H1 (cell line): ENCODE data around the gene GUF1. TPM values are rescaled to one million over a fixed set of nuclear protein-coding genes. Genes with fewer than 3 reads are reported as not detected.
"Not testable (repeated sequence)": the region's sequence is repeated elsewhere in the genome, so short reads cannot be mapped to it uniquely, and the experiment has no call there.

Experiments
- CTCF ChIA-PET: fragments of 300-600 bp; sonication (Branson Sonifier 250); formaldehyde crosslinking; loops from one replicate; lab custom pipeline; 2021; ENCODE audit not compliant: partially characterized antibody; lab: Charles Lee
- POLR2A ChIA-PET: fragments of 300-600 bp; sonication (Branson Sonifier 250); formaldehyde crosslinking; loops from one replicate; lab custom pipeline; 2021; ENCODE audit warnings: inconsistent platforms; ENCODE audit not compliant: partially characterized antibody; lab: Charles Lee
- DNase-seq, 2 experiments: peaks; one replicate each; pipeline versions ENCODE4 v3.0.0 to v3.0.0-alpha.2; 2010 to 2022; ENCODE audit warnings: low spot score in 2 of 2, low read depth in 1 of 2, mixed read lengths in 1 of 2
- FAIRE-seq: peaks from 2 replicates; lab custom pipeline; 2011; peaks lifted over from hg19 to GRCh38; lab: Jason Lieb, UNC
- H2AFZ ChIP-seq: 2 replicates; pipeline ENCODE4 v1.8.1; 2012; ENCODE audit warnings: low read length, inconsistent platforms
- H2AK5ac ChIP-seq: 2 replicates; pipeline ENCODE4 v1.6.1; 2013; ENCODE audit warnings: low read depth, low read length
- H2BK120ac ChIP-seq: replicated peaks from 2 replicates; pipeline ENCODE3; 2013; ENCODE audit warnings: low read depth, low read length, inconsistent platforms
- H2BK12ac ChIP-seq: 2 replicates; pipeline ENCODE4 v1.6.1; 2013; ENCODE audit warnings: low read depth, low read length
- H2BK15ac ChIP-seq: 2 replicates; pipeline ENCODE4 v1.6.1; 2013; ENCODE audit warnings: low read length
- H2BK20ac ChIP-seq: 2 replicates; pipeline ENCODE4 v1.6.1; 2013; ENCODE audit warnings: low read length
- H2BK5ac ChIP-seq: 2 replicates; pipeline ENCODE4 v1.6.1; 2013; ENCODE audit warnings: low read depth, low read length
- H3K14ac ChIP-seq: 2 replicates; pipeline ENCODE4 v1.6.1; 2013; ENCODE audit warnings: inconsistent platforms; ENCODE audit not compliant: insufficient read length
- H3K18ac ChIP-seq: 2 replicates; pipeline ENCODE4 v1.6.1; 2013; ENCODE audit warnings: low read length; ENCODE audit errors: extremely low read depth
- H3K23ac ChIP-seq: 2 replicates; pipeline ENCODE4 v1.6.1; 2013; ENCODE audit warnings: inconsistent platforms; ENCODE audit not compliant: insufficient read length
- H3K23me2 ChIP-seq: 2 replicates; pipeline ENCODE4 v1.6.1; 2013; ENCODE audit warnings: low read depth, low read length
- H3K27ac ChIP-seq: 2 replicates; pipeline ENCODE4 v1.6.1; 2011; ENCODE audit warnings: low read depth, low read length, inconsistent platforms
- H3K27me3 ChIP-seq, 4 experiments: replicated peaks in 1 of 4; 1 replicate in 1 of 4; 2 replicates in 3 of 4; pipeline versions ENCODE4 v1.6.1 to v1.8.1; 2011 to 2013; ENCODE audit warnings: low read length in 3 of 4, mild to moderate bottlenecking in 3 of 4, inconsistent platforms in 2 of 4, mixed read lengths in 2 of 4, moderate library complexity in 1 of 4; ENCODE audit not compliant: control insufficient read depth in 3 of 4, insufficient read depth in 3 of 4; ENCODE audit errors: extremely low read depth in 1 of 4
- H3K36me3 ChIP-seq, 4 experiments: 2 replicates each; pipeline versions ENCODE4 v1.6.1 to v1.8.1; 2011 to 2013; ENCODE audit warnings: mild to moderate bottlenecking in 4 of 4, low read length in 3 of 4, moderate library complexity in 2 of 4, control low read depth in 1 of 4, inconsistent platforms in 1 of 4; ENCODE audit not compliant: insufficient read depth in 4 of 4, control insufficient read depth in 2 of 4
- H3K4ac ChIP-seq: replicated peaks from 2 replicates; pipeline ENCODE3; 2013; ENCODE audit warnings: low read length, low read depth, mixed read lengths, inconsistent platforms; ENCODE audit not compliant: insufficient read length
- H3K4me1 ChIP-seq, 4 experiments: replicated peaks in 1 of 4; 1 replicate in 1 of 4; 2 replicates in 3 of 4; pipeline versions ENCODE4 v1.6.1 to v1.8.1; 2011 to 2013; ENCODE audit warnings: low read length in 3 of 4, inconsistent platforms in 2 of 4, mixed read lengths in 1 of 4; ENCODE audit not compliant: insufficient read depth in 4 of 4, control insufficient read depth in 3 of 4
- H3K4me2 ChIP-seq, 2 experiments: 2 replicates each; pipeline versions ENCODE4 v1.6.1 to v1.8.1; 2011 to 2013; ENCODE audit warnings: low read depth in 2 of 2, low read length in 2 of 2, control low read depth in 1 of 2, inconsistent platforms in 1 of 2, mild to moderate bottlenecking in 1 of 2; ENCODE audit not compliant: insufficient read depth in 1 of 2
- H3K4me3 ChIP-seq, 4 experiments: fragments of 200-600, 300-600 bp in 1 of 4; sonication (generic), shearing (Covaris generic), sonication (Bioruptor Twin) in 1 of 4; 2 replicates each; pipeline versions ENCODE4 v1.5.1 to v1.8.1; 2011 to 2016; ENCODE audit warnings: low read length in 4 of 4, low read depth in 3 of 4, control low read depth in 2 of 4, inconsistent platforms in 2 of 4, mild to moderate bottlenecking in 2 of 4, mixed read lengths in 1 of 4, moderate library complexity in 1 of 4; ENCODE audit not compliant: insufficient read depth in 2 of 4; ENCODE audit errors: extremely low read depth in 1 of 4
- H3K56ac ChIP-seq: replicated peaks from 2 replicates; pipeline ENCODE3; 2013; ENCODE audit warnings: low read depth, mild to moderate bottlenecking, mixed read lengths, low read length, inconsistent platforms; ENCODE audit not compliant: insufficient read length
- H3K79me1 ChIP-seq: 2 replicates; pipeline ENCODE4 v1.6.1; 2013; ENCODE audit warnings: low read depth, low read length, control low read depth
- H3K79me2 ChIP-seq, 2 experiments: 2 replicates each; pipeline versions ENCODE4 v1.6.1 to v1.8.1; 2012 to 2013; ENCODE audit warnings: low read length in 2 of 2, mild to moderate bottlenecking in 2 of 2, inconsistent platforms in 1 of 2; ENCODE audit not compliant: insufficient read depth in 2 of 2, control insufficient read depth in 1 of 2
- H3K9ac ChIP-seq, 4 experiments: replicated peaks in 1 of 4; 1 replicate in 1 of 4; 2 replicates in 3 of 4; pipeline versions ENCODE4 v1.6.1 to v1.8.1; 2011 to 2013; ENCODE audit warnings: low read depth in 3 of 4, low read length in 3 of 4, control low read depth in 2 of 4, mild to moderate bottlenecking in 2 of 4, moderate library complexity in 2 of 4, inconsistent platforms in 1 of 4; ENCODE audit errors: extremely low read depth in 1 of 4
- H3K9me3 ChIP-seq, 2 experiments: 2 replicates each; pipeline versions ENCODE4 v1.6.1 to v1.8.1; 2012 to 2013; ENCODE audit warnings: mild to moderate bottlenecking in 2 of 2, moderate library complexity in 2 of 2, control low read depth in 1 of 2, inconsistent platforms in 1 of 2, low read depth in 1 of 2, low read length in 1 of 2, mixed read lengths in 1 of 2; ENCODE audit not compliant: insufficient read depth in 2 of 2
- H4K20me1 ChIP-seq, 2 experiments: replicated peaks in 1 of 2; 2 replicates each; pipeline versions ENCODE3 to v1.8.1; 2011 to 2013; ENCODE audit warnings: inconsistent platforms in 2 of 2, low read length in 2 of 2, mild to moderate bottlenecking in 1 of 2; ENCODE audit not compliant: insufficient read depth in 2 of 2, control insufficient read depth in 1 of 2
- H4K5ac ChIP-seq: 2 replicates; pipeline ENCODE4 v1.6.1; 2013; ENCODE audit warnings: low read length, low read depth, mixed read lengths, inconsistent platforms; ENCODE audit not compliant: insufficient read length
- H4K8ac ChIP-seq: 2 replicates; pipeline ENCODE4 v1.8.0; 2013; ENCODE audit warnings: mild to moderate bottlenecking, moderate library complexity, low read length, inconsistent platforms; ENCODE audit not compliant: insufficient read depth; ENCODE audit errors: extremely low read depth
- H4K91ac ChIP-seq: replicated peaks from 2 replicates; pipeline ENCODE3; 2013; ENCODE audit warnings: low read length, mixed read lengths, inconsistent platforms; ENCODE audit not compliant: insufficient read length
- CEBPB ChIP-seq: IDR thresholded peaks from 2 replicates; pipeline ENCODE4 v1.6.1; 2012; ENCODE audit warnings: low read depth, low read length
- WGBS, 2 experiments: shearing (Covaris generic) in 1 of 2; methylation state at CpG; one replicate each; pipeline versions ENCODE4 v1.1.6 to v1.1.7; 2013 to 2015; ENCODE audit warnings: low lambda C conversion rate in 2 of 2, mixed read lengths in 2 of 2, inconsistent platforms in 1 of 2, low coverage in 1 of 2, missing lambda C conversion rate in 1 of 2; ENCODE audit not compliant: insufficient replicate concordance in 2 of 2, insufficient coverage in 1 of 2, insufficient read length in 1 of 2; ENCODE audit errors: extremely low coverage in 1 of 2, missing lambda C conversion rate in 1 of 2; 5-methylcytosine and 5-hydroxymethylcytosine counted together
- polyA plus RNA-seq, 7 experiments: library from polyadenylated mRNA; depleted of rRNA in 3 of 7; stranded (reverse) in 5 of 7; unstranded in 2 of 7; fragments of >200 nt in 5 of 7; fragments of 200-250 nt in 2 of 7; gene quantifications; 1 replicate in 5 of 7; 2 replicates in 1 of 7; 4 replicates in 1 of 7; pipeline versions ENCODE4 v1.2.1 to v1.2.3, GENCODE V29; 2011 to 2013; ENCODE audit warnings: missing spikeins in 2 of 7, mixed read lengths in 2 of 7
- total RNA-seq: library from RNA; stranded (reverse); fragmentation: NEBNext Ultra II Directional; extraction: Animal tissue kit (Norgen Biotek cat#: 25700); gene quantifications from 2 replicates; pipeline ENCODE4 v1.2.1, GENCODE V29; 2021

Gene GUF1
- total and polyA plus RNA-seq, 2 of the 8 experiments (the other 6 are each of a cell fraction or from before 2014, with no cell fraction given) = 14.8 to 30.6 TPM

DNA sequence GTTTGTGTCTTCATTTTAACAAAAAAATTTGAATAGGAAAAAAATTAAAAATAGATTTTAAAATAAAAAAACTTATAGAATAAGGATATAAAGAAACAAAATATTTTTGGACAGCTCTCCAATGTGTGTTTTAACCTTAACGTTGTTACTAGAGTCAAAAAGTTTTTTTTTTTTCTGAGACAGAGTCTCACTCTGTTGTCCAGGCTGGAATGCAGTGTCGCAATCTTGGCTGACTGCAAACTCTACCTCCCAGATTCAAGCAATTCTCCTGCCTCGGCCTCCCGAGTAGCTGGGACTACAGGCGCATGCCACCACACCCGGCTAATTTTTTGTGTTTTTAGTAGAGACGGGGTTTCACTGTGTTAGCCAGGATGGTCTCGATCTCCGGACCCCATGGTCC lies 50.5 kb downstream of the GUF1 start:
- not testable (repeated sequence) for H3K14ac ChIP-seq, H3K56ac ChIP-seq, H3K9me3 ChIP-seq, H3K4me1 ChIP-seq, H2BK15ac ChIP-seq, H4K8ac ChIP-seq, H2AFZ ChIP-seq, H3K9ac ChIP-seq, H3K18ac ChIP-seq, H2AK5ac ChIP-seq, H2BK5ac ChIP-seq, H2BK12ac ChIP-seq, DNase-seq, H3K4ac ChIP-seq, H3K79me1 ChIP-seq, H4K5ac ChIP-seq, H3K4me3 ChIP-seq, H2BK120ac ChIP-seq, H3K27me3 ChIP-seq, H4K20me1 ChIP-seq, FAIRE-seq, H3K36me3 ChIP-seq, H3K27ac ChIP-seq, H4K91ac ChIP-seq, H3K4me2 ChIP-seq, H3K23me2 ChIP-seq, H3K23ac ChIP-seq, H2BK20ac ChIP-seq
- ChIA-PET CTCF (interaction anchor here (1.4 kb wide), 1 partner anchor 141 kb away, joined by 4 read pairs; no protein-coding TSS in a partner anchor), POLR2A (interaction anchor here (0.9 kb wide), 1 partner anchor 19 kb away, joined by 4 read pairs; no protein-coding TSS in a partner anchor)
- peak; percentile 55; the same call in 1 of the 2 replicates for TF ChIP-seq CEBPB
- 99% methylated on average over 8 of the region's 9 CpGs; no CpG with 5 or more reads in 1 of the 2 experiments for WGBS, 2 experiments
- H3K79me2 ChIP-seq = peaks cover 0 to 19% of the 10 kb centered on the region in 2 experiments; a peak in 3 of 4 replicates
